ENCODE data around the gene RPS6KA2.

Gene RPS6KA2

GRCh38 chr6:166420351-166420750 is 206.7 kb downstream of the RPS6KA2 start:
- DNase-seq (ENCODE audit: low spot score) = peak; percentile 93

GRCh38 chr6:166419717-166420116 is 207.3 kb downstream of the RPS6KA2 start:
- no peak for DNase-seq (ENCODE audit: low spot score)

- no peak for DNase-seq (ENCODE audit: low spot score)
Measured at GRCh38 chr6:166419286-166419685, 207.8 kb downstream of the RPS6KA2 start.

- DNase-seq (ENCODE audit: low spot score) = no peak
Measured at GRCh38 chr6:166418691-166419143, 208.3 kb downstream of the RPS6KA2 start.

- no peak for DNase-seq (ENCODE audit: low spot score)
Measured at GRCh38 chr6:166417285-166417691, 209.8 kb downstream of the RPS6KA2 start.

- no peak for DNase-seq (ENCODE audit: low spot score)
Measured at GRCh38 chr6:166415833-166416347, 211.2 kb downstream of the RPS6KA2 start.

- no peak for DNase-seq (ENCODE audit: low spot score)
Measured at GRCh38 chr6:166415306-166415705, 211.7 kb downstream of the RPS6KA2 start.

- no peak for DNase-seq (ENCODE audit: low spot score)
Measured at GRCh38 chr6:166413491-166413951, 213.5 kb downstream of the RPS6KA2 start.

- no peak for DNase-seq (ENCODE audit: low spot score)
Measured at GRCh38 chr6:166412911-166413384, 214.1 kb downstream of the RPS6KA2 start.

GRCh38 chr6:166412156-166412910 is 214.7 kb downstream of the RPS6KA2 start:
- no peak for DNase-seq (ENCODE audit: low spot score)

GRCh38 chr6:166411721-166412151 is 215.3 kb downstream of the RPS6KA2 start:
- DNase-seq (ENCODE audit: low spot score) = no peak

GRCh38 chr6:166411271-166411670 is 215.8 kb downstream of the RPS6KA2 start:
- no peak for DNase-seq (ENCODE audit: low spot score)

GRCh38 chr6:166410426-166410935 is 216.6 kb downstream of the RPS6KA2 start:
- no peak for DNase-seq (ENCODE audit: low spot score)

GRCh38 chr6:166408936-166409755 is 217.9 kb downstream of the RPS6KA2 start:
- DNase-seq (ENCODE audit: low spot score) = no peak

GRCh38 chr6:166406197-166406596 is 220.9 kb downstream of the RPS6KA2 start:
- no peak for DNase-seq (ENCODE audit: low spot score)

- DNase-seq (ENCODE audit: low spot score) = no peak
Measured at GRCh38 chr6:166405386-166405785, 221.7 kb downstream of the RPS6KA2 start.

GRCh38 chr6:166402582-166403277 is 224.3 kb downstream of the RPS6KA2 start:
- no peak for DNase-seq (ENCODE audit: low spot score)

- peak; percentile 91 for DNase-seq (ENCODE audit: low spot score)
Measured at GRCh38 chr6:166400649-166401250, 226.3 kb downstream of the RPS6KA2 start.

- no peak for DNase-seq (ENCODE audit: low spot score)
Measured at GRCh38 chr6:166400181-166400580, 226.9 kb downstream of the RPS6KA2 start.

- DNase-seq (ENCODE audit: low spot score) = no peak
Measured at GRCh38 chr6:166398348-166398747, 228.7 kb downstream of the RPS6KA2 start.

- DNase-seq (ENCODE audit: low spot score) = no peak
Measured at GRCh38 chr6:166397849-166398248, 229.2 kb downstream of the RPS6KA2 start.

All from pons (tissue), 1 donor.